ENCODE data around the gene CYTH3. TPM values are rescaled to one million over a fixed set of nuclear protein-coding genes. Genes with fewer than 3 reads are reported as not detected.
A peak's percentile ranks its signal among the peaks of the same experiment; 100 is the strongest.
"Not testable (repeated sequence)": the region's sequence is repeated elsewhere in the genome, so short reads cannot be mapped to it uniquely, and the experiment has no call there.

CYTH3 gene
- total RNA-seq, 1 donor from 2014 or later: 27.5 TPM

DNA sequence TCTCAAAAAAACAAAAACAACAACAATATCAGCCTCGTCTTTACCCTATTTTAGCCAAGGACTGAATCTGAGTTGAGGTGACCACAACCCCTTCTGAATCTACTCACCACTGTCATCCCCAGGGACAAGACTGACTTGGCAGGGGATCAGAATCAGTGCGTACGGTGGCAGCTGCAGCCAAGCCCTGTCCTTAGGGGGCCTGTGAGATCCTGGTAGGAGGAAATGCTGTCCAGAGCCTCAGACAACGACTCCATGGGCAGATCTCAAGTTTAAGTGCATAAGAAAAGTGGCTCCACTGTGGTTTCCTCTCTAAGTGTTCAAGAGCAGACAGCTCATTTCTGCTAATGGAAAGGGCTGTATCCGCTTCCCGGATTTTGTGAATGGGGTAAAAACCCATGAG lies 22.4 kb upstream of the CYTH3 start:
- Histone ChIP-seq H3K4me1 (no peaks in the 10 kb centered on the region), H3K9me3 (no peaks in the 10 kb centered on the region), H3K4me3 (no peak overlapping the region), H3K36me3 (no peaks in the 10 kb centered on the region), H3K27me3 (no peaks in the 10 kb centered on the region), H3K27ac (no peak overlapping the region)
- DNase-seq (no peak), ATAC-seq (peak; percentile 29)
- TF ChIP-seq CTCF (IDR thresholded peaks at IDR 0.05): no peak
- intact Hi-C loops (cut with DNase I): no loop called here

DNA sequence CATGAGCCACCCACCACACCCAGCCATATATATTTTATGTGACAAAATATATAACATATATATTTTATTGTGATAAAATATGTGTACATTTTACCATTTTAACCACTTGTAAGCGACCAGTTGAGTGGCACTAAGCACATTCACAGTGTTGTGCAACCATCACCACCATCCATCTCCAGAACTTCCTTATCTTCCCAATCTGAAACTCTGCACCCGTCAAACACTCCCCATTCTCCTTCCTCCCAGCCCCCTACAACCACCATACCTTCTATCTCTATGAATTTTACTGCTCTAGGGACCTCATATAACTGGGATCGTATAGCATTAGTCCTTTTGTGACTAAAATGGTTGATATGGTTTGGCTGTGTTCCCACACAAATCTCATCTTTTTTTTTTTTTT lies 20.8 kb upstream of the CYTH3 start:
- Histone ChIP-seq H3K27ac (no peak overlapping the region), H3K4me1 (no peaks in the 10 kb centered on the region), H3K27me3 (no peaks in the 10 kb centered on the region), H3K9me3 (no peaks in the 10 kb centered on the region), H3K4me3 (no peak overlapping the region), H3K36me3 (no peaks in the 10 kb centered on the region)
- intact Hi-C loops (cut with DNase I): no loop called here
- no peak for TF ChIP-seq CTCF (IDR thresholded peaks at IDR 0.05)
- ATAC-seq (no peak), DNase-seq (no peak)

- H3K36me3 ChIP-seq; H3K4me3 ChIP-seq; ATAC-seq; H3K27ac ChIP-seq; H3K27me3 ChIP-seq; H3K9me3 ChIP-seq; DNase-seq; intact Hi-C loops (cut with DNase I); H3K4me1 ChIP-seq: not testable (repeated sequence)
These were observed 19.5 kb upstream of the CYTH3 start for GRCh38 chr7:6291941-6292340.

DNA sequence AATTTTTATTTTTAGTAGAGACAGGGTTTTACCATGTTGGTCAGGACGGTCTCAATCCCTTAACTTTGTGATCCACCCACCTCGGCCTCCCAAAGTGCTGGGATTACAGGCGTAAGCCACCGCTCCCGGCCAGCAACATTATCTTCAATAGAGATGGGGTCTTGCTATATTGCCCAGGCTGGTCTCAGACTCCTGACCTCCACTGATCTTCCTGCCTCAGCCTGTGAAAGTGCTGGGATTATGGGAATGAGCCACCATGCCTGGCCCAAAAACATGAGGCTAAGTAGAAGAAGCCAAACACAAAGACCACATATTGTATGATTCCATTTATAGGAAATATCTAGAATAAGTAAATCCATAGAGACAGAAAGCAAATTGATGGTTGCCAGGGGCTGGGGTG lies 19.1 kb upstream of the CYTH3 start:
- Histone ChIP-seq H3K4me3 (no peak overlapping the region), H3K9me3 (no peaks in the 10 kb centered on the region), H3K4me1 (no peaks in the 10 kb centered on the region), H3K27me3 (no peaks in the 10 kb centered on the region), H3K27ac (no peak overlapping the region), H3K36me3 (no peaks in the 10 kb centered on the region)
- ATAC-seq (no peak), DNase-seq (no peak)
- intact Hi-C loops (cut with DNase I): no loop called here
- TF ChIP-seq CTCF (IDR thresholded peaks at IDR 0.05): no peak

GRCh38 chr7:6290319-6290741 lies 17.9 kb upstream of the CYTH3 start:
- Histone ChIP-seq H3K4me3 (no peak overlapping the region), H3K4me1 (no peaks in the 10 kb centered on the region), H3K27me3 (no peaks in the 10 kb centered on the region), H3K36me3 (no peaks in the 10 kb centered on the region), H3K27ac (no peak overlapping the region), H3K9me3 (no peaks in the 10 kb centered on the region)
- DNase-seq (no peak), ATAC-seq (peak; percentile 25)
- no peak for TF ChIP-seq CTCF (IDR thresholded peaks at IDR 0.05)
- intact Hi-C loops (cut with DNase I): no loop called here

- DNase-seq: no peak
- intact Hi-C loops (cut with DNase I): no loop called here
- Histone ChIP-seq H3K27me3 (no peaks in the 10 kb centered on the region), H3K27ac (no peak overlapping the region), H3K4me3 (no peak overlapping the region), H3K36me3 (no peaks in the 10 kb centered on the region), H3K4me1 (no peaks in the 10 kb centered on the region), H3K9me3 (no peaks in the 10 kb centered on the region)
- ATAC-seq: no peak
- no peak for TF ChIP-seq CTCF (IDR thresholded peaks at IDR 0.05)
These were observed 15.9 kb upstream of the CYTH3 start for GRCh38 chr7:6288270-6288860.

All from upper lobe of right lung (tissue), 1 donor.